ENCODE results near the gene LCP2. TPM values are rescaled to one million over a fixed set of nuclear protein-coding genes. Genes with fewer than 3 reads are reported as not detected.

LCP2 gene
- total and polyA plus RNA-seq, 2 donors (not counting 3 experiments of a cell fraction or from before 2014, with no cell fraction given), result not detected

DNA sequence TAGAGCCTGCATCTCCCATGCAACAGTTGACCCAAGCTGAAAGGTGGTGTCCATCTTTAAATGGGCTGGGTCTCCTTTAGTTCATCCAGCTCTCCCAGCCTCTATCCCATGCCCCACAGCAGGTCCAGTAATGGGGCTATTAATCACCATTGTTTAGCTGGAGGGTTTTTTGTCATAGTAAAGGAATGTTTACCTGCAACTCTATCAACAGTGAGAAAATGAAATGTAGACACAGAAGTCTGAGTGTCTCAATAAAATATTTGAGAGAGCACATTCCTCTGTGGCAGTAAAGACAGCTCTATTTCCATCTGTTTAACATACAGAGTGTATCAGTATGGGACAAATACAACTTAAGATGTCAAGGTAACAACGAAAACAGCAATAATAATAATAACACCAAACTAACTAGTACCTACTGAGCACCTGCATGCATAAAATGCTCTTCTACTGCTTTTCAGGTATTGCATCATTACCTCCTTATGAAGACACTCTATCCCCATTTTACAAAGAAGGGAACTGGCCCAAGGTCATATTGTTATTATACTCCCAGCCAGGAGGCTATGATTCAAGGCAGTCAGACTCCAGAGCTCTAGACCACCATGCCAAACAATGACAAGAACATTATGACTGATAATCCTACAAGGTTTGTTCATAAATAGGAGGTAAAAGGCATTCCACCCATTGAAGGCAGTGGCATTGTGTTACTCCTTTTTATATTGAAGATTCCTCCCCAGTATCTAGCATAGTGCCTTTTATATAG, 85.8 kb downstream of the LCP2 start:
- CTCF ChIA-PET, result interaction anchor here (1.0 to 3.7 kb wide), 6 partner anchors 14 to 510 kb away, joined by 3 to 15 read pairs (median 6); no protein-coding TSS in a partner anchor

GRCh38 chr5:170206958-170207357, 90.6 kb downstream of the LCP2 start:
- BruUV-seq (replicated peaks), result no TSS peak

More for the DNA sequence above, 85.8 kb downstream of the LCP2 start:
- Histone ChIP-seq H3K9ac (replicated peaks; ENCODE audit: extremely low read depth, insufficient read depth, low read length) (no peak overlapping the region), H4K20me1 (replicated peaks; ENCODE audit: control insufficient read depth, extremely low read depth, insufficient read depth, low read length) (no peaks in the 10 kb centered on the region), H3K79me2 (ENCODE audit: control insufficient read depth, insufficient read depth, low read length) (no peaks in the 10 kb centered on the region), H3K9me1 (replicated peaks; ENCODE audit: control insufficient read depth, extremely low read depth, insufficient read depth, low read length) (no peaks in the 10 kb centered on the region), H3K36me3 (ENCODE audit: control insufficient read depth in 2 of 2, extremely low read depth in 1 of 2, insufficient read depth in 2 of 2, low read length in 2 of 2) (no peaks in the 10 kb centered on the region), H3K4me2 (ENCODE audit: insufficient read depth, low read length) (no peak overlapping the region), H3K9me3 (replicated peaks; ENCODE audit: control insufficient read depth, insufficient read depth, low read length) (no peaks in the 10 kb centered on the region), H3K4me1 (ENCODE audit: control insufficient read depth, extremely low read depth, insufficient read depth, low read length) (no peaks in the 10 kb centered on the region), H3K27me3 (ENCODE audit: control insufficient read depth in 2 of 2, insufficient read depth in 2 of 2, low read length in 2 of 2) (peaks cover 0 to 3% of the 10 kb centered on the region in 2 experiments), H2AFZ (ENCODE audit: low read depth, low read length) (no peak overlapping the region), H3K27ac (ENCODE audit: insufficient read depth, low read depth, low read length) (no peak overlapping the region), H3K4me3 (replicated peaks in 1 of 3; ENCODE audit: insufficient read depth in 1 of 3, low read depth in 1 of 3, low read length in 3 of 3) (no peak overlapping the region)
- POLR2A ChIA-PET, result no interaction called here
- TF ChIP-seq JUN (IDR thresholded peaks at IDR 0.05; ENCODE audit: borderline replicate concordance, insufficient read depth, insufficient read length, low read depth) (no peak), POLR2A (IDR thresholded peaks at IDR 0.05; ENCODE audit: low read depth, low read length) (no peak), MYC (IDR thresholded peaks at IDR 0.05; ENCODE audit: low read depth, low read length) (no peak)
- no peak for DNase-seq (ENCODE audit: low read depth, low spot score)
- FAIRE-seq, result no peak
- dilution Hi-C loops (cut with MboI; ENCODE audit: extremely low pct_ligation_motif_present, low sequenced_read_pairs), result no loop called here
- intact Hi-C loops (cut with micrococcal nuclease), result loop anchor here (10.0 kb wide), 1 partner anchor 367 kb away; no protein-coding TSS in a partner anchor
- BruUV-seq (replicated peaks), result no TSS peak

More at GRCh38 chr5:170206958-170207357, 90.6 kb downstream of the LCP2 start:
- no peaks in the 10 kb centered on the region for H4K20me1 ChIP-seq (replicated peaks; ENCODE audit: control insufficient read depth, extremely low read depth, insufficient read depth, low read length)
- TF ChIP-seq MAX (IDR thresholded peaks at IDR 0.05; ENCODE audit: insufficient read depth, insufficient read length) (no peak), GATA2 (IDR thresholded peaks at IDR 0.05; ENCODE audit: insufficient read depth, insufficient read length, low read depth, low read length) (no peak), EZH2 (IDR thresholded peaks at IDR 0.05; ENCODE audit: borderline replicate concordance, low read depth, low read length, severe bottlenecking) (no peak), POLR2AphosphoS5 (IDR thresholded peaks at IDR 0.05; ENCODE audit: insufficient read depth, low read depth, low read length) (no peak), MYC (IDR thresholded peaks at IDR 0.05; ENCODE audit: low read depth, low read length) (no peak), JUN (IDR thresholded peaks at IDR 0.05; ENCODE audit: borderline replicate concordance, insufficient read depth, insufficient read length, low read depth) (no peak), CTCF (IDR thresholded peaks at IDR 0.05; ENCODE audit: extremely low read depth in 1 of 2, insufficient read depth in 1 of 2, low read depth in 1 of 2, low read length in 2 of 2) (no peak), FOS (IDR thresholded peaks at IDR 0.05; ENCODE audit: borderline replicate concordance, insufficient read depth, low read length) (no peak), POLR2A (IDR thresholded peaks at IDR 0.05; ENCODE audit: low read depth, low read length) (no peak)
- no peak overlapping the region for H3K9ac ChIP-seq (replicated peaks; ENCODE audit: extremely low read depth, insufficient read depth, low read length)
- H3K9me1 ChIP-seq (replicated peaks; ENCODE audit: control insufficient read depth, extremely low read depth, insufficient read depth, low read length), result no peaks in the 10 kb centered on the region
- H3K4me2 ChIP-seq (ENCODE audit: insufficient read depth, low read length), result no peak overlapping the region
- H3K9me3 ChIP-seq (replicated peaks; ENCODE audit: control insufficient read depth, insufficient read depth, low read length), result no peaks in the 10 kb centered on the region
- no peak for DNase-seq (ENCODE audit: low read depth, low spot score)
- no peaks in the 10 kb centered on the region for H3K36me3 ChIP-seq (ENCODE audit: control insufficient read depth in 2 of 2, extremely low read depth in 1 of 2, insufficient read depth in 2 of 2, low read length in 2 of 2)
- no peak overlapping the region for H2AFZ ChIP-seq (ENCODE audit: low read depth, low read length)
- no peaks in the 10 kb centered on the region for H3K4me1 ChIP-seq (ENCODE audit: control insufficient read depth, extremely low read depth, insufficient read depth, low read length)
- H3K4me3 ChIP-seq (replicated peaks in 1 of 3; ENCODE audit: insufficient read depth in 1 of 3, low read depth in 1 of 3, low read length in 3 of 3), result no peak overlapping the region
- dilution Hi-C loops (cut with MboI; ENCODE audit: extremely low pct_ligation_motif_present, low sequenced_read_pairs) (no loop called here), intact Hi-C loops (cut with micrococcal nuclease) (no loop called here)
- no peak overlapping the region for H3K27ac ChIP-seq (ENCODE audit: insufficient read depth, low read depth, low read length)
- ChIA-PET CTCF (no interaction called here), POLR2A (no interaction called here)
- no peak for FAIRE-seq
- H3K27me3 ChIP-seq (ENCODE audit: control insufficient read depth in 2 of 2, insufficient read depth in 2 of 2, low read length in 2 of 2), result peaks cover 0 to 3% of the 10 kb centered on the region in 2 experiments
- no peaks in the 10 kb centered on the region for H3K79me2 ChIP-seq (ENCODE audit: control insufficient read depth, insufficient read depth, low read length)

Measured in endothelial cell of umbilical vein (primary cell).